Stimulated activated CD8-positive, alpha-beta memory T cell treated with anti-CD3 and anti-CD28 coated beads, Interleukin-15, amount 100 ng/mL, for 48 hours (primary cell): ENCODE measurements around the gene MGLL.
"Not testable (repeated sequence)": the region's sequence is repeated elsewhere in the genome, so short reads cannot be mapped to it uniquely, and the experiment has no call there.

Source experiments
- DNase-seq, 2 donors: peaks; one replicate each; pipeline ENCODE4 v3.0.0-alpha.2; 2020; ENCODE audit warnings: low read depth in 2 of 2

MGLL gene

DNA sequence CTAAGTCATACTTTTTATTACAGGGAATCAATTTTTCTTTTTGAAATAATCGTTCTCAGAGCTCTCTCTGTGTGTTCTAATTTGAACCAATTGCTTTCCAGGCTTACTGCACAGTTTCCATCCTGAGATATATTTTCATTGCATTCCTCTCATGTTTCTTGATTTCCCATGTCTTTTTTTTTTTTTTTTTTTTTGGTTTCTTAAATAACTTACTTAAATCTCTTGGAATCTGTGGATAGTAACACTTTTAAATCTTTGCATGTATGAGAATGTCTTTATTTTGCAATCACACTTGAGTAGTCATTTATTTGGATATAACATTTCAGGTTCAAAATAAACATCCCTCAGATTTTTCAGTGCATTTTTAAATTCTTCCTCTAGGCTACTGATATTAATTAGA lies 164.1 kb downstream of the MGLL start:
- no peak for DNase-seq

DNA sequence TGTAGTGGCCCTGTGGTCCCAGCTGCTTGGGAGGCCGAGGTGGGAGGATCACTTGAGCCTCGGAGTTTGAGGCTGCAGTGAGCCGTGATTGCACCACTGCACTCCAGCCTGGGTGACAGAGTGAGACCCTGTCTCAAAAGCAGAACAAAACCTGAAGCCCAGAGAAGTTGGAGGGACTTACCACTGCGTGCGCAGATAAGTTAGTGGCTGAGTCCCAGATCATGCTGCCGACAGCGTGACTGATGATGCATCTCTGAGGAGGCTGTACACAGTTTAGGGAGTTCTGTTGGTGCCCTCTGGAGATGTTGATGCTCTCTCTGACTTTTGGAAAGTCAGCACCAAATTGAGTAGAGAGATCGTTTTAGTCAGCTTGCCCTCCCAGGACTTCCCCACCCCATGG lies 165.4 kb downstream of the MGLL start:
- no peak for DNase-seq

DNA sequence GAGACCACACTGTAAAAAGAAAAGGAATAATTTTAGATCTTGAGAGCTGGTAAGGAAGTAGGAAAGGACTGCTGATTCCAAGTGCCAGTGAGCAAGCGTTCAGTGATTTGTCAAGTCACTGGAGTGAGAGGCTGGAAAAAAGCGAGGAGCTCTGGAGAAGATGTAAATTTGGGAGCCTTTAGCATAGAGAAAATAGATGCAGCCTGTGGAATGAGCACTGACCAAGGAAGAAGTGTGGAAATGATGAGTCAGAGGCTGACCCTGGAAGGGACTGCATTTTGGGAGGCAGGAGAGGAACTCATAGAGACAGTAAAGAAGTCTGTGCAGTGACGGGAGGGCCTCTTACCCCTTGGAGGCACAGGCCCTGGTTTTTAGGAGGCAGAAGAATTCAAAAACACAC lies 166.7 kb downstream of the MGLL start:
- no peak for DNase-seq

DNA sequence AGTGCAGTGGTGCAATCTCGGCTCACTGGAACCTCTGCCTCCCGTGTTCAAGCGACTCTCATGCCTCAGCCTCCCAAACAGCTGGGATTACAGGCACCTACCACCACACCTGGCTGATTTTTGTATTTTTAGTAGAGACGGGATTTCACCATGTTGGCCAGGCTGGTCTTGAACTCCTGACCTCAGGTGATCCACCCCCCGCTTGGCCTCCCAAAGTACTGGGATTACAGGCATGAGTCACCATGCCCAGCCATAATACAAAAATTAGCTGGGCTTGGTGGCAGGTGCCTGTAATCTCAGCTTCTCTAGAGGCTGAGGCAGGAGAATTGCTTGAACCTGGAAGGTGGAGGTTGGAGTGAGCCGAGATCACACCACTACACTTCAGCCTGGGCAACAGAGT lies 167.3 kb downstream of the MGLL start:
- not testable (repeated sequence) for DNase-seq

DNA sequence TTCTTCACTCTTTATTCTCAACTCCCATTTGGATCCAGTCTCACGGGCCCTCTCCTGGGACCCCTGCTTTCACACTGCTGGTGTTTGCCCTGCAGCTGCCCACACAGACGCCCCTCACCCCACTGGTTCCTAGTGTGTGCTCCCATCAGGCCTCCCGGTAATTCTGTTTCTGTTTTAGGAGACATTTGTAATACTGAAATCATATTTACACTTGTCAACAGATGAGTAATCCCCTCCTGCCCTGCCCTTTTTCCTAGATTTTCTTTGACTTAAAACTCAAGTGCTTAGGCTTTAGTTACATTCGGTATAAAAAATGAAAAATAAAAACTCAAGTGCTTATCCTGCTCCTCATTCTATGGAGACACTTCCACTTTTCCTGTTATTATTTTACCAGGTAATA lies 167.9 kb downstream of the MGLL start:
- no peak for DNase-seq

DNA sequence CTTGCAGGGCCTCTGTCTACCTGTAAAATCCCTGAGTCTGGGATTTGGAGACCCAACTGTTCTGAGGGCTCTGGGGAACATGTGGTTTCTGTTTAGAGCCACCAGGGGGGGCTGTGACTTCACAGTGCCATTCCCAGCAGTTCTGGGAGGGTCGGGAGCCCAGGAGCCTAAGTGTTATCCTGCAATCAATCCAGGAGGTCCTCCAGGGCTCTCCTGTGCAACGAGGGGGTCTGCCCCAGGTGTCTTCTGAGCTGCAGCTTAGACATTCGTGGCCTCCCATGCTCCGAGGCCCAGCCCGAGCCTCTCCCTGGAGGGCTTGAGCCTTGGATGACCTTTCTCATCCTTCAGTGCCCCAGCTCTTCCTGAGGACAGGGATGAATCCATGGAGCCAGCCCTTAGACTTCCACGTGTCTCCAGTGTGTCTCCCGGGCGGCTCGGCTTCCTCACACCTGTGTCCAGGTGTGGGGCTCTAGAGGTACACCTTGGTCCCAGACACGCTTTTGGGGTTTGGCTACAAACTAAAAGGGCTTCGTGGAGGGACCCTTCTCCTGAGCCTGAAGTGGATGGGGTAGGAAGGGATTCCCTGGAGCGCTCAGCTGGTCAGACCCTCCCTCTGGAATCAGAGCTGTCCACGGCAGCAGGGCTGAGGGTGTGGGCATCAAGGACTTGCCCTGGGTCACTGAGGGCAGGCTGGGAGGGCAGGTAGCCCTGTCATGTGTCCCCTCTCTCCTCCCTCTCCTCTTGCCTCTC lies 169.9 kb downstream of the MGLL start:
- no peak for DNase-seq

DNA sequence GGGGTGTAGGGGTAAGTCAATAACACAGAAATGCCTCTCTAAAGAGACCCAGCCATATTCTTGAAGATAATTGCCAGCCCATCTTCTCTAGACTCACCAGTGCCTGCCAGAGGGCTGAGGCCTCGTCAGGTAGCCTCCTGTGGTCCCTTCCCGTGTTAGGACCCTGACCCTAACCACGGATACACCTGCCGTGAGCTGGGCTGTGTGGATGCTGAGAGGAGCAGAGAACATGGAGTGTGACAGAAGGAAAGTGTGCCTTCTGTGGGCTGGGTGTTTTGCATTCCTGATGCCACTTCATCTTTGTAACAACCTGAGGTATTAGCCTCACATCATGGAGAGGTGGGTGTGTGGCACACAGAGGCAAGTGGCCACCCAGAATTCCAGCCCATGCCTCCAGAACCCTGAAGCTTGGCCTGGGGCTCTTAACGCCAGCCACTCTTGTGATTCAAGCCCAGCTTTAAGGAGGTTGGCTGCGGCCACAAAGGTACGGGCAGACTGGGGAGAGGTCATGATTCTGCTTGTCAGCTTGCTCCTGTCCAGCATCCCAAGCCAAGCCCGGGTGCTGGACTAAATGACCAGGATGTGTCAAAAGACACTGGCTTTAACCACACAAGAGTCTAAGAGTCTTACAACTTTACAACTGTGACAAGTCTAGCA lies 170.7 kb downstream of the MGLL start:
- no peak for DNase-seq

DNA sequence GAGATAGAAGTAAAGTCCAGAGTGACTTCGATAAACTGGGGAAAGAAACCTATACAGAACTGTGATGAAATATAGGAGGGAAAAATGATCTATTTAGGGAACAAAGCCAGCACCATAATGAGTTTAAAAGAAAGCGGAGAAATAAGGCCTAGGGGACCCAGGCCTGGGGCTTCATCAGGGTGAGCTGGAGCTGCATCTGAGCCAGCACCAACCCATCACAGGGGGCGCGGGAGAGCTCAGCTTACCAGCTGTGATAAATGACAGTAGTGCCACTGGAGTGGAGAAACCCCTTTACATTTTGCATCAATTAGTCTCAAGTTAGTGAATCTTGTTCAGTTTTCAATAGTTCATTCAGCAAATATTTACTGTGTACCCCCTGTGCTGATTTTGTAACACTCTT lies 172.1 kb downstream of the MGLL start:
- no peak for DNase-seq

DNA sequence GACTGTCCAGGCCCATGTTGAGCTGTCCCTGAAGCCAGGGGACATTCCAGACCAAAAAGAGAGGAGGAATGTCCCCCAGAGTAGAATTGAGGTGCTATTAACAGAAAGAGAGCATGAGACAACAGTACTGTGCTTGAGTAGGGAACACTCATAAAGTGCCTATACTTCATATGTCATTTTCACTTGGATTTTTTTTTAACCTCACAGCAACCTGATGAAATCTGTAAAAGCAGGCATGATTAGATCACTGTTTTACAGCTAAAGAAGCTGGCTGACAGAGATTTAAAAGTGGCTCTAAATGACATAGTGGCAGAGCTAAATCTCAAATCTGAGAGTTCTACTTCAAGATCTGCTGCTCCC lies 174.5 kb downstream of the MGLL start:
- no peak for DNase-seq

DNA sequence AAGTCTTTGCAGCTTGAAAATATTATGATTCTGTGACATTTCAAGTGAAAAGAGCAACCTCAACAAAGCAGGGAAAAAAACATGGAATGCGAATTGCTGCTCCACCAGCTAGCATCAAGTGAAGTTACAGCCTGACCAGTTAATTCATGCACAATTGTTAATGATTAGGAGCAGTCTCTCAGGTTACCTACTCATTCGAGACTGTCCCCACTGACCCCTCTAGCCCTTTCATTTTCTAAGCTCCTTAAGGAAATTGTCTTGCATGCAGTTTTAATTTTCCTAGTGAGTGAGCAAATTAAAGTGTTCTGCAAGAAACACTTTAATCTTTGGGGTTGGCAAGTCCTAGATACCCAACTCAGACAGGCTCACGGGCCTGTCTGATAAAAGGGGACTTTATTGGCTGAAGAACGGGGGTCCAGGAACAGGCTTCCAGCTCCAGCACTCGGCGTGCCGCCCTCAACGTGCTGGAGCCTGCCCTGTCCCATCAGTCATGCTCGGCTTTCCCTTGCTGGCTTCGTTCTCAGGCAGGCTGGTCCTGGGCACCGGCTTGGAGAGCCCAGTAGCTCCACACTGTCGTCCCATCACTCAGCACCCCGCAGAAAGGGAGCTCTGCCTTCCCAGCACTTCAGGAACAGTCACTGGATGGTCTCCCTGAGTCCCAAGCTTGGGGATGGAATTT lies 175.0 kb downstream of the MGLL start:
- no peak for DNase-seq

DNA sequence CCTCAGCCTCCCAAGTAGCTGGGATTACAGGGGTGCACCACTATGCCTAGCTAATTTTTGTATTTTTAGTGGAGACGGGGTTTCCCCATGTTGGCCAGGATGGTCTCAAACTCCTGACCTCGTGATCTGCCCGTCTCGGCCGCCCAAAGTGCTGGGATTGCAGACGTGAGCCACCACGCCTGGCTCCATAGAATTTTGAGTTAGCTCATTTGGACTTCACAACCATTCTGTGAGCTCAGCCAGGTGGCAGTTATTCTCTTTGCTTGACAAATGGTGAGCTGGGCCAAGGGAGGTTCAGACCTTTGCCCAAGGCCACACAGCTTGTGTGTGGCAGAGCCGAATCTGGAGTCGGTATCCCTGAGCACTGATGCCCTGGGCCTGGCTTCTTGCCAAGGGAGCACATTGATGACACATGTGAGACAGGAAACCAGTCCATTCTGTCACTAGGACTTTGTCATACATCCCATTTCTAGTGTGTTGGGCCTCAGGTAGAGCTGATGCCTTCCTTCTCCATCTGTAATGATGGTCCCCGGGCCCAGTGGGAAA lies 175.7 kb downstream of the MGLL start:
- DNase-seq = no peak

DNA sequence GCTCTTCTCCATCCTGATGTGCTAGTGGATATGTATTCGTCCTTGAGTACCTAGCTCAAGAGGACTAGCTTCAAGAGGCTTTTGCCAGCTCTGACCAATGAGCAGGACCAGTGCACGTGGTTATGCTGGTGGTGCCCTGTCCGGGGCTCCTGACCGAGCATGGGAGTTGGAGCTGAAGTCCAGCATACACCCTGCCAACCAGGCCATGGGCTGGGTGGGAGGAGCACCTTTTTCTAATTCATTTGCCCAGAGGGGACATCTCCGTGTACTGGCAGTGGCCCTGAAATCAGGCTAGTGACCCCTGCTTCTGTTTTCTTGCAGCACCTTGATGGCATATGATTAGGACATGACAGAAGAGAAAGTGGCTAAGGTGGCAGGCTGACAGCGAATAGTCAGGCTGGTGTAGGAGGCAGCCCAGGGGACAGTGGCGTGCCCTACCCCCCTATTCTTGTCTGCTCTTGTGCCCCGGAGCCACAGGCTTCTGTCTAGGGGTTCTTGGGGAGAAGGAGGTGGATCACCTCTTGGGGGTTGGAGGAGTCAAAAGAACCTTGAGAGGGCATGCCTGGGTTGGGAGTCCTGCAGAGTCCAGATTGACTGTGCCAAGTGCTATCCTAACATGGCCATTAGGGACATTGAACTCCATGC lies 176.8 kb downstream of the MGLL start:
- DNase-seq = no peak

DNA sequence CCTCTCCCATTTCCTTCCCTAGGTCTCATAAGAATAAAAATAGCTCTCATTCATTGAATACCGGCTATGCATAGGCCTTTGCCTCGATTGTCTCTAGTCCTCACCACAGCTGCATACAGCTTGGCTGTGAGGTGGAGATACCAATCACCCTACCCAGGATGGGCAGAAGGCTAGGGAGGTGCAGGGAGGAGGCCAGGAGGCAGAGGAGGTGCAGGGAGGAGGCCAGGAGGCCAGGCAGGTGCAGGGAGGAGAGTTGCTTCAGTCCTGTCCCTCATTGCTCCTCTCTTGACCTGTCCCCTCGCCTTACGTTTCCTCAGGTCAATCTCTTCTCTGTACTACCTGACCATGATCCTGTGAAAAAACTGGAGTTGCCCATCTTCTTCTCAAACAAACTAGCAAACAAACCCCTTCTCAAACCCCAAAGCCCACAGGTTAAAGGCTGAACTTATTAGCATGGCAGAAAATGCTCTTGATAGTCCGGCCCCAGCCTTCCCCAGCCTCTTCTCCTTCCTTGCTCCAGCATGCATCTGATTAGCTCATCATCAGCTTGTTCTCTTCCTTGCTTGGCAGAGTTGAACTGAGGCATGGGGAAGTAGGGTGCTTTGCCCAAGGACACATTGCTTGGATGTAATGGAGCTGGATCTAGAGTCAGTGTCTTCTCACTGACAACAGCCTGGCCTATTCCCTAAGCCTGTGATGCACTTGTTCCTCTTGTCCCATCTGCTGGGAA lies 177.5 kb downstream of the MGLL start:
- no peak for DNase-seq

DNA sequence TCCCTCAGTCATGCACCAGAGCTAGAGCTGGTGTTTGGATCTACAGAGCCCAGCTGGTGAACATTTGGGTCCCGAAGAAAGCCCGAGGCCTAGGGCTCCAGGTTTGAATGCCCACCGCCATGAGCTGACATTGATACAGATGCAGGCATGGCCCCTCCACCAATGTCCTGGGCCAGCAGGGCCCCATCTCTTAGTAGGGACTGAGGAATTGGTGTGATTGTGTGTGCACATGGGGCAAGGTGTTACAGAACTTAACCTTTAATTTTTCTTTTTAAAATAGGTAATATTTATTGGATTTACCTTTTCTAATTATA lies 182.3 kb downstream of the MGLL start:
- no peak for DNase-seq

DNA sequence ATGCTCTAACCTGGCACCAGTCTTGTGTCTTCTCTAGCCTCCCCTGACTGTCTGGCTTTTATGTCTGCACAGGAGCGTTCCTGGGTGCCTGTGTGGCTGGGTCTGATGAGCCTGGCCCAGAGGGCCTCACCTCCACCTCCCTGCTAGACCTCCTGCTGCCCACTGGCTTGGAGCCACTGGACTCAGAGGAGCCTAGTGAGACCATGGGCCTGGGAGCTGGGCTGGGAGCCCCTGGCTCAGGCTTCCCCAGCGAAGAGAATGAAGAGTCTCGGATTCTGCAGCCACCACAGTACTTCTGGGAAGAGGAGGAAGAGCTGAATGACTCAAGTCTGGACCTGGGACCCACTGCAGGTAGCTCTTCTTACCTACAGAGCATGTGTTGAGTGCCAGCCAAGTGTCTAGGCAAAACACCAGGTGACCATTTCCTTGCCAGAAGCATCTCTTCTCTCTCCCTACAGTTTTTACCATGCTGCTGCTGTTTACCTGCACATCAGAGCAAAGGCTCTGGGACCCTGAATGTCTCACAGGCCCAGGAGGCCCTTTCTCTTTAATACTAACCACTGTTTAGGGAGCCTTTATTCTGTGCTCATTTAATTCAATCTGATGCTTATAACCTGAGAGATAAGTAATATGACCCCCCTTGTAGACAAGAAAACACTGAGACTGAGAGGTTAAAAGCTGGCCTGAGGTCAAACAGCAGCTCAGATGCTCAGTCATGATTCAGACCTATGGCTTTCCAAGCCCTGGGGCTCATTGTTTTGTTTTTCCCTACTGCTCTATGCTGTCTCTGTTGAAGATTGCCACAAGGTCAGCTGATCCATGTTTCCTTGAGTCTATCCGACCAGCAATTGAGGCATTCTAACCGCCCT lies 182.9 kb downstream of the MGLL start:
- DNase-seq = no peak
